ENCODE results near the gene TANC1.

- TF ChIP-seq CTCF (IDR thresholded peaks at IDR 0.05) (no peak), POLR2AphosphoS5 (IDR thresholded peaks at IDR 0.05; ENCODE audit: insufficient read depth in 1 of 2, low read depth in 1 of 2) (no peak)
These were observed 188.4 kb downstream of the TANC1 start for GRCh38 chr2:159156834-159157233.

Data from vagina (tissue), 2 donors.